ENCODE data around the gene ANKRD52. TPM values are rescaled to one million over a fixed set of nuclear protein-coding genes. Genes with fewer than 3 reads are reported as not detected.

Gene ANKRD52
- total RNA-seq, 3 donors from 2014 or later: 35.6 to 53.8 (median 43.1) TPM

DNA sequence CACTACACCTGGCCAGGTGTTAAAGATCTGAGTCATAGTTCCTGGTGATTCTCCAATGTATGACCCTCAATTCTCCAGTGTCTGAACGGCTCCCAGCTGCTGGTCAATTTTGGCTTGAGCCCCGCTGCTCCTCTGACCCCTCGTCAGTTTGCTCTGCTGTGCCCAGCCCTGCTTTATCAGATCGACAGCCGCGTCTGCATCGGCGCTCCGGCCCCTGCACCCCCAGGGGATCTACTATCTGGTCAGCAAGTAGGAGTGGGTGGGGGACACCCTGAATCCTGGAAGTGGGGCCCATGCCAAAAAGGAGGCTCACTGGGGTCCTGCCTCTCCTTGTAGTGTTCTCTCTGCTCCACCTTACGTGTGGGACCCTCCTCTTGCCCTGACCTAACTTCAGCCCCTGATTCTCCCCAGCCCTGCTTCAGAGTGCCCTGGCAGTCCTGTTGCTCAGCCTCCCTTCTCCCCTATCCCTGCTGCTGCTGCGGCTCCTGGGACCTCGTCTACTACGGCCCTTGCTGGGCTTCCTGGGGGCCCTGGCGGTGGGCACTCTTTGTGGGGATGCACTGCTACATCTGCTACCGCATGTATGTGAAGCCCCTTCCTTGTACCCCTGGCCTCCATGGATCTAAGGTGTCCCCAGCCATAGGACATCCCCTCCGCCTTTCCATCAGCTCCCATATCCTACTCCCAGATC is 23.3 kb downstream of the ANKRD52 start:
- intact Hi-C loops (cut with DNase I, micrococcal nuclease): no loop called here
- Histone ChIP-seq H3K36me3 (ENCODE audit: low read depth) (no peaks in the 10 kb centered on the region), H3K4me1 (ENCODE audit: low read depth) (peaks cover 6% of the 10 kb centered on the region), H3K4me3 (no peak overlapping the region), H3K9me3 (no peaks in the 10 kb centered on the region)
- no peak for ATAC-seq
- TF ChIP-seq, protein P1, sequence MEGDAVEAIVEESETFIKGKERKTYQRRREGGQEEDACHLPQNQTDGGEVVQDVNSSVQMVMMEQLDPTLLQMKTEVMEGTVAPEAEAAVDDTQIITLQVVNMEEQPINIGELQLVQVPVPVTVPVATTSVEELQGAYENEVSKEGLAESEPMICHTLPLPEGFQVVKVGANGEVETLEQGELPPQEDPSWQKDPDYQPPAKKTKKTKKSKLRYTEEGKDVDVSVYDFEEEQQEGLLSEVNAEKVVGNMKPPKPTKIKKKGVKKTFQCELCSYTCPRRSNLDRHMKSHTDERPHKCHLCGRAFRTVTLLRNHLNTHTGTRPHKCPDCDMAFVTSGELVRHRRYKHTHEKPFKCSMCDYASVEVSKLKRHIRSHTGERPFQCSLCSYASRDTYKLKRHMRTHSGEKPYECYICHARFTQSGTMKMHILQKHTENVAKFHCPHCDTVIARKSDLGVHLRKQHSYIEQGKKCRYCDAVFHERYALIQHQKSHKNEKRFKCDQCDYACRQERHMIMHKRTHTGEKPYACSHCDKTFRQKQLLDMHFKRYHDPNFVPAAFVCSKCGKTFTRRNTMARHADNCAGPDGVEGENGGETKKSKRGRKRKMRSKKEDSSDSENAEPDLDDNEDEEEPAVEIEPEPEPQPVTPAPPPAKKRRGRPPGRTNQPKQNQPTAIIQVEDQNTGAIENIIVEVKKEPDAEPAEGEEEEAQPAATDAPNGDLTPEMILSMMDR (IDR thresholded peaks at IDR 0.05): no peak
- no peak for DNase-seq

DNA sequence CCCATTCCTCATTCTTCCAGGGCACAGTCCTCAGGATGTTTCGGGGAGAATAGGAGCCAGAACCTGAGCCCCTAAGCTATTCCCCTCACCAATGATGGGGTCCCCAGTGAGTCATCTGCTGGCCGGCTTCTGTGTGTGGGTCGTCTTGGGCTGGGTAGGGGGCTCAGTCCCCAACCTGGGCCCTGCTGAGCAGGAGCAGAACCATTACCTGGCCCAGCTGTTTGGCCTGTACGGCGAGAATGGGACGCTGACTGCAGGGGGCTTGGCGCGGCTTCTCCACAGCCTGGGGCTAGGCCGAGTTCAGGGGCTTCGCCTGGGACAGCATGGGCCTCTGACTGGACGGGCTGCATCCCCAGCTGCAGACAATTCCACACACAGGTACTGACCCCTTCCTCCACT is 27.0 kb downstream of the ANKRD52 start:
- Histone ChIP-seq H3K4me3 (no peak overlapping the region), H3K36me3 (ENCODE audit: low read depth) (no peaks in the 10 kb centered on the region), H3K4me1 (ENCODE audit: low read depth) (peaks cover 6% of the 10 kb centered on the region), H3K9me3 (no peaks in the 10 kb centered on the region)
- peak; percentile 27 for ATAC-seq
- peak in 2 of 3 donors; percentile 23 to 57 for DNase-seq
- intact Hi-C loops (cut with DNase I, micrococcal nuclease): no loop called here
- TF ChIP-seq, protein P1 (IDR thresholded peaks at IDR 0.05): no peak

DNA sequence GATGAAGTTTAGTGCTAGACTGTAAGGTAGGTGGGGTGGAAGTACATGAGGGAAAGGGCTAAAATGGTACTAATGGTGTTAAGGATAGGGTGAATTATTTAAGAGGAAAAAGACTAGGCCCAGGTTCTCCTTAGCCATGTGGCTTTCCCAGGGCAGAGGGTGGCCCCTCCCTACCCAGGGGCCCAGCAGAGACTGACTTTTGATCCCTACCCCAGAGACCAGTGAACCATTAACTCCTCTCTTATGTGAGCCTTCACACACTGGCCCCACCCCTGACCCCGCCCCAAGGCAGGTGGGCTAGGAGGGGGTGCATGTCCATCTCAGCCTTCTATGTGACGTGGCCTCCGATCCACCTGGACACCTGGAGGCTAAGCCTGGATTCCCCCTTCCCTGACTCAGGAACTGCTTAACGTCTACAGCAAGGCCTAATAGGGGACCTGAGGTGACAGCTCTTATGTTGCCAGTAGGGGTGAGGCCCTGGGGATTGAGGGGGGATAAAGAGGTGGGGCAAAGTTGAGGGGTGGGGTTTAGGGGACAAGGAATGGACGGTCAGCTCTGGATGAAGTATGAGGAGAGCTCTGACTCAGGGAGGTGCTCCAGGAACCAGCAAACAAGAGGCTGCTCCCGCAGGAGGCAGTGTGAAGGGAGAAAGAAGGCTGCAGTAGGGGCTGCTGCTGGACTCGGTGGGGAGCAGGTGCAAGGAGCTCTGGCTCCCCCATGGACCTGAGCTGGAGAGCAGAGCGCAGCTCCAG is 27.6 kb downstream of the ANKRD52 start:
- no peaks in the 10 kb centered on the region for H3K36me3 ChIP-seq (ENCODE audit: low read depth)
- H3K9me3 ChIP-seq: no peaks in the 10 kb centered on the region
- ATAC-seq: peak; percentile 95
- TF ChIP-seq, protein P1 (IDR thresholded peaks at IDR 0.05): no peak
- peaks cover 6% of the 10 kb centered on the region for H3K4me1 ChIP-seq (ENCODE audit: low read depth)
- intact Hi-C loops (cut with DNase I, micrococcal nuclease): no loop called here
- peak; percentile 89 to 92 (median 91) for DNase-seq
- H3K4me3 ChIP-seq: no peak overlapping the region

DNA sequence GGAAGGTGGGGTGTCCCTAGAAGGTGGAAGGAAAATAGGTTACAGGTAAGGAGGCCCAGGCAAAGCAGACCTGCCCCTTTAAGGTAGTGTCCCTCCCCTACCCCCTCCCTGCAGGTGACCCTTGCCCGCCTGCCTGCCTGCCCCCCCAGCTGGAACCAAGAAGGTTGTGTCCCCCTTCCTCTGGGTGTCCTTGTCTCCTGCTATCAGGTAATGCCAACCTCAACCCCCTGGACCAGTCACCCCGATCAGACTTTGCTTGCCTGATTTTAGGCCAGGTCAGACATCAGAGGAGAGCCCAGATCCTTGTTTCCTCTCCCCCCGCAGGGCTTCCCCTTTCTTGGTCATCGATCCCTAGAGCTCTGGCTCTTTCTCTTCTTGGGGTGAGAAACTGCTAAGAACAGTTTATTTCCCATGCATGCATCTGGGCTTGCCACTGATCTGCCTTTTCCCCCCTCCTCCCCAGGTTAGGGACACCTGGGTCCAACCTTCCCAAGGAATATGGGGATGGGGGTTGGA is 28.2 kb downstream of the ANKRD52 start, which contains the start of gene SLC39A5:
TSS of gene SLC39A5 (plus strand) at position 136 of the 516 bp plus-strand sequence. CDS start 1,224 bp downstream, outside the sequence.
- no peak within 1 kb of the TSS for H3K4me3 ChIP-seq
- no peaks in the 10 kb centered on the region for H3K36me3 ChIP-seq (ENCODE audit: low read depth)
- TF ChIP-seq, protein P1 (IDR thresholded peaks at IDR 0.05): no peak
- no peaks in the 10 kb centered on the region for H3K9me3 ChIP-seq
- DNase-seq (peak in 2 of 3 donors; percentile 59 to 72), ATAC-seq (peak; percentile 29)
- H3K4me1 ChIP-seq (ENCODE audit: low read depth): peaks cover 6% of the 10 kb centered on the region
- intact Hi-C loops (cut with DNase I, micrococcal nuclease): no loop called here

DNA sequence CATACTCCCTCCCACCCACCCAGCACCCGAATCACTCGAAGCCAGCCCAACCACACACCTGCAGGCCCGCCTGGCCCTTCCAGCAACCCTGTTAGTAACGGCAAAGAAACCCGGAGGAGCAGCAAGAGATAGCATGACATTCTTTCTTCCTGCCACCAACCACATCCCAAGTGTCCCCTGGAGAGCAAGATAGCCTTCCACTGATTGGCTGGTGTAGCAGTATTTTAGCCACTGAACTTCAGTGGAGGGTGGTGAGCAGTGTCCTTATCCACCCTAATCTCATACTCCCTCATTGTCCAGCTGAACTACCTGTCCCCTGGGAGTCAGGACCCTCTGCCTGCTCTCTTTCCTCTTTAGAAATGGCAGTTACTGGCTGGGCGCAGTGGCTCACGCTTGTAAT is 29.1 kb downstream of the ANKRD52 start:
- DNase-seq (no peak), ATAC-seq (no peak)
- Histone ChIP-seq H3K4me1 (ENCODE audit: low read depth) (peaks cover 6% of the 10 kb centered on the region), H3K36me3 (ENCODE audit: low read depth) (no peaks in the 10 kb centered on the region), H3K4me3 (no peak overlapping the region), H3K9me3 (no peaks in the 10 kb centered on the region)
- TF ChIP-seq, protein P1 (IDR thresholded peaks at IDR 0.05): no peak
- intact Hi-C loops (cut with DNase I, micrococcal nuclease): no loop called here
